IMR-90 (cell line): Measurements from ENCODE around the gene UQCRC2. TPM values are rescaled to one million over a fixed set of nuclear protein-coding genes. Genes with fewer than 3 reads are reported as not detected.

ENCODE experiments used
- ATAC-seq: fragments of 200-7000 bp; cut with Tn5 transposase; 2 replicates; pipeline ENCODE4 v1.9.1; 2020; ENCODE audit warnings: low read depth, mild to moderate bottlenecking, moderate library complexity
- BruUV-seq: library from RNA; stranded (reverse); fragments of 400-500 nt; replicated peaks from 2 replicates; lab custom pipeline; 2021; lab: Mats Ljungman, UMichigan
- CTCF ChIA-PET: fragments of 300-600 bp; formaldehyde crosslinking; extraction: SDS; loops from one replicate; lab custom pipeline; 2021; ENCODE audit warnings: antibody characterized with exemption; lab: Yijun Ruan, JAX
- POLR2A ChIA-PET: fragments of 300-600 bp; sonication (Branson Sonifier 250); formaldehyde crosslinking; loops from one replicate; lab custom pipeline; 2022; ENCODE audit warnings: antibody characterized with exemption; ENCODE audit not compliant: unreplicated experiment; lab: Charles Lee
- DNase-seq: peaks from one replicate; pipeline ENCODE4 v3.0.0; 2013
- H2AFZ ChIP-seq: replicated peaks from 2 replicates; pipeline ENCODE3; 2013; ENCODE audit warnings: low read length, mild to moderate bottlenecking; ENCODE audit not compliant: poor library complexity
- H2AK5ac ChIP-seq: 2 replicates; pipeline ENCODE4 v1.6.1; 2013; ENCODE audit warnings: low read depth, low read length, inconsistent platforms
- H2AK9ac ChIP-seq: replicated peaks from 2 replicates; pipeline ENCODE3; 2013; ENCODE audit warnings: mild to moderate bottlenecking, low read depth, low read length, moderate library complexity; ENCODE audit not compliant: poor library complexity
- H2BK120ac ChIP-seq: 2 replicates; pipeline ENCODE4 v1.6.1; 2013; ENCODE audit warnings: low read depth, low read length, inconsistent platforms
- H2BK15ac ChIP-seq: 3 replicates; pipeline ENCODE4 v1.6.1; 2013; ENCODE audit warnings: low read depth, low read length, inconsistent platforms
- H2BK20ac ChIP-seq: 2 replicates; pipeline ENCODE4 v1.6.1; 2013; ENCODE audit warnings: low read depth, mild to moderate bottlenecking, inconsistent platforms, low read length, moderate library complexity
- H2BK5ac ChIP-seq: 2 replicates; pipeline ENCODE4 v1.6.1; 2013; ENCODE audit warnings: mild to moderate bottlenecking, low read depth, low read length, inconsistent platforms; ENCODE audit not compliant: poor library complexity, severe bottlenecking
- H3K14ac ChIP-seq: replicated peaks from 2 replicates; pipeline ENCODE4 v1.6.1; 2013; ENCODE audit warnings: low read depth, low read length, inconsistent platforms
- H3K18ac ChIP-seq: 2 replicates; pipeline ENCODE4 v1.6.1; 2013; ENCODE audit warnings: low read depth, low read length, control low read depth
- H3K23ac ChIP-seq: 2 replicates; pipeline ENCODE4 v1.6.1; 2013; ENCODE audit warnings: low read depth, low read length, inconsistent platforms
- H3K27ac ChIP-seq: 2 replicates; pipeline ENCODE4 v1.5.1; 2013; ENCODE audit warnings: mild to moderate bottlenecking, control low read depth, low read length; ENCODE audit not compliant: insufficient read depth
- H3K27me3 ChIP-seq: 2 replicates; pipeline ENCODE4 v1.6.1; 2013; ENCODE audit warnings: low read length; ENCODE audit not compliant: control insufficient read depth, insufficient read depth
- H3K36me3 ChIP-seq: 2 replicates; pipeline ENCODE4 v1.6.1; 2013; ENCODE audit warnings: low read length, mixed read lengths; ENCODE audit not compliant: control insufficient read depth, insufficient read depth
- H3K4ac ChIP-seq: 2 replicates; pipeline ENCODE4 v1.6.1; 2013; ENCODE audit warnings: low read depth, low read length, inconsistent platforms
- H3K4me1 ChIP-seq: 2 replicates; pipeline ENCODE4 v1.6.1; 2013; ENCODE audit warnings: low read length, mixed read lengths; ENCODE audit not compliant: control insufficient read depth, insufficient read depth
- H3K4me2 ChIP-seq: 2 replicates; pipeline ENCODE4 v1.6.1; 2013; ENCODE audit warnings: low read depth, mild to moderate bottlenecking, control low read depth, low read length, moderate library complexity
- H3K4me3 ChIP-seq: 2 replicates; pipeline ENCODE4 v1.5.1; 2013; ENCODE audit warnings: low read depth, mild to moderate bottlenecking, control low read depth, low read length, moderate library complexity; ENCODE audit not compliant: insufficient read depth
- H3K56ac ChIP-seq: 2 replicates; pipeline ENCODE4 v1.6.1; 2013; ENCODE audit warnings: low read length, inconsistent platforms; ENCODE audit not compliant: insufficient read depth; ENCODE audit errors: extremely low read depth
- H3K79me1 ChIP-seq, 2 experiments: 2 replicates each; pipeline ENCODE4 v1.6.1; 2013; ENCODE audit warnings: low read length in 2 of 2, inconsistent platforms in 1 of 2, low read depth in 1 of 2
- H3K9ac ChIP-seq: 2 replicates; pipeline ENCODE4 v1.6.1; 2013; ENCODE audit warnings: low read depth, low read length, control low read depth
- H3K9me1 ChIP-seq: 2 replicates; pipeline ENCODE4 v1.6.1; 2013; ENCODE audit warnings: low read length, inconsistent platforms; ENCODE audit not compliant: insufficient read depth
- H3K9me3 ChIP-seq: 2 replicates; pipeline ENCODE4 v1.6.1; 2013; ENCODE audit warnings: low read length; ENCODE audit not compliant: control insufficient read depth, insufficient read depth
- H4K20me1 ChIP-seq: 2 replicates; pipeline ENCODE4 v1.6.1; 2013; ENCODE audit warnings: low read length, inconsistent platforms; ENCODE audit not compliant: insufficient read depth
- H4K5ac ChIP-seq: 2 replicates; pipeline ENCODE4 v1.6.1; 2013; ENCODE audit warnings: mild to moderate bottlenecking, low read depth, low read length, control low read depth
- H4K8ac ChIP-seq, 2 experiments: 2 replicates each; pipeline ENCODE4 v1.6.1; 2013; ENCODE audit warnings: low read depth in 2 of 2, low read length in 2 of 2, control low read depth in 1 of 2, inconsistent platforms in 1 of 2
- H4K91ac ChIP-seq: 2 replicates; pipeline ENCODE4 v1.6.1; 2013; ENCODE audit warnings: low read depth, low read length, inconsistent platforms; ENCODE audit not compliant: insufficient read depth
- BHLHE40 ChIP-seq: fragments of 150-350 bp; IDR thresholded peaks from 2 replicates; pipeline ENCODE4 v1.6.1; 2016; ENCODE audit warnings: mild to moderate bottlenecking, low read depth, low read length
- CEBPB ChIP-seq: IDR thresholded peaks from 2 replicates; pipeline ENCODE4 v1.6.1; 2012; ENCODE audit warnings: low read depth, low read length, improper control_type of control experiment
- CHD1 ChIP-seq: IDR thresholded peaks from 2 replicates; pipeline ENCODE4 v1.6.1; 2012; ENCODE audit warnings: low read depth, low read length, improper control_type of control experiment
- CTCF ChIP-seq: conservative IDR thresholded peaks from 2 replicates; pipeline ENCODE4 v1.5.1; 2012; ENCODE audit warnings: mild to moderate bottlenecking, low read depth, low read length, improper control_type of control experiment
- ELK1 ChIP-seq: fragments of 150-350 bp; IDR thresholded peaks from 2 replicates; pipeline ENCODE4 v1.6.1; 2016; ENCODE audit warnings: low read depth, mild to moderate bottlenecking, low read length, moderate library complexity, borderline replicate concordance
- FOS ChIP-seq: fragments of 150-350 bp; IDR thresholded peaks from 2 replicates; pipeline ENCODE4 v1.6.1; 2016; ENCODE audit warnings: low read depth, low read length
- MAFK ChIP-seq: IDR thresholded peaks from 2 replicates; pipeline ENCODE4 v1.6.1; 2012; ENCODE audit warnings: low read depth, low read length, improper control_type of control experiment
- MAZ ChIP-seq: IDR thresholded peaks from 2 replicates; pipeline ENCODE4 v1.6.1; 2012; ENCODE audit warnings: low read depth, mild to moderate bottlenecking, low read length, improper control_type of control experiment, moderate library complexity, borderline replicate concordance
- NFE2L2 ChIP-seq: fragments of 150-350 bp; IDR thresholded peaks from 2 replicates; pipeline ENCODE4 v1.6.1; 2016; ENCODE audit warnings: low read depth, mild to moderate bottlenecking, low read length
- POLR2A ChIP-seq: IDR thresholded peaks from 2 replicates; pipeline ENCODE4 v1.6.1; 2012; ENCODE audit warnings: mild to moderate bottlenecking, low read depth, low read length
- RAD21 ChIP-seq: IDR thresholded peaks from 2 replicates; pipeline ENCODE4 v1.6.1; 2012; ENCODE audit warnings: low read length, improper control_type of control experiment
- RFX5 ChIP-seq: IDR thresholded peaks from 2 replicates; pipeline ENCODE4 v1.8.0; 2012; ENCODE audit warnings: low read depth, mild to moderate bottlenecking, low read length, moderate library complexity
- SMC3 ChIP-seq: fragments of 150-350 bp; IDR thresholded peaks from 2 replicates; pipeline ENCODE4 v1.6.1; 2016; ENCODE audit warnings: low read depth, mild to moderate bottlenecking, antibody characterized with exemption, low read length, moderate library complexity
- USF2 ChIP-seq: fragments of 150-350 bp; IDR thresholded peaks from 2 replicates; pipeline ENCODE4 v1.6.1; 2017; ENCODE audit warnings: mild to moderate bottlenecking, antibody characterized with exemption, low read length, low read depth
- dilution Hi-C: fragments of 300-500 bp; cut with HindIII; formaldehyde crosslinking; loops from one replicate; pipeline ENCODE4 v1.14.3; 2018; ENCODE audit warnings: low sequenced_read_pairs; ENCODE audit not compliant: unreplicated experiment
- in situ Hi-C: fragments of 300-500 bp; cut with MboI; formaldehyde crosslinking; loops from 3 replicates; pipeline ENCODE4 v1.14.3; 2019; ENCODE audit warnings: low sequenced_read_pairs, inconsistent platforms, mixed read lengths
- intact Hi-C: fragments of 100-400 bp; cut with micrococcal nuclease; formaldehyde crosslinking; loops from 2 replicates; pipeline ENCODE4 v1.10.0; 2022
- polyA plus RNA-seq, 3 experiments: library from polyadenylated mRNA; depleted of rRNA; stranded (reverse); fragments of >200 nt; gene quantifications; 2 replicates each; pipeline ENCODE4 v1.2.3, GENCODE V29; 2012; ENCODE audit warnings: low replicate concordance in 1 of 3
- total RNA-seq: library from RNA; depleted of rRNA; stranded (reverse); fragments of >200 nt; gene quantifications from 2 replicates; pipeline ENCODE4 v1.2.3, GENCODE V29; 2012

UQCRC2 gene
- total and polyA plus RNA-seq, 2 of the 4 experiments (the other 2 are of a cell fraction), result 191 to 284 TPM

GRCh38 chr16:21985524-21985923 lies 32.4 kb downstream of the UQCRC2 start:
- H2AFZ ChIP-seq, result no peak overlapping the region
- no peak overlapping the region for H2BK120ac ChIP-seq
- H3K27ac ChIP-seq, result no peak overlapping the region
- no peak overlapping the region for H4K5ac ChIP-seq
- H3K9ac ChIP-seq, result no peak overlapping the region
- intact Hi-C loops, result loop anchor here (2.0 kb wide), 1 partner anchor 19 kb away; no protein-coding TSS in a partner anchor
- H3K79me1 ChIP-seq, result no peaks in the 10 kb centered on the region
- in situ Hi-C loops, result no loop called here
- ATAC-seq (no peak), DNase-seq (no peak)
- H2AK9ac ChIP-seq, result no peak overlapping the region
- no peak overlapping the region for H3K14ac ChIP-seq
- H3K4me2 ChIP-seq, result no peak overlapping the region
- no peak overlapping the region for H2BK5ac ChIP-seq
- no peaks in the 10 kb centered on the region for H3K9me3 ChIP-seq
- no peak overlapping the region for H3K56ac ChIP-seq
- H2BK20ac ChIP-seq, result no peak overlapping the region
- TF ChIP-seq CEBPB (no peak), ELK1 (no peak), FOS (no peak), NFE2L2 (no peak), SMC3 (no peak), CTCF (no peak), RAD21 (no peak), POLR2A (no peak), CHD1 (no peak), RFX5 (no peak), MAZ (no peak), BHLHE40 (no peak), MAFK (no peak), USF2 (no peak)
- peaks cover 22% of the 10 kb centered on the region for H3K36me3 ChIP-seq
- no peak overlapping the region for H3K18ac ChIP-seq
- no peaks in the 10 kb centered on the region for H3K4me1 ChIP-seq
- no peaks in the 10 kb centered on the region for H4K20me1 ChIP-seq
- H4K8ac ChIP-seq, result no peak overlapping the region
- no peak overlapping the region for H3K4me3 ChIP-seq
- H3K23ac ChIP-seq, result no peak overlapping the region
- no peak overlapping the region for H4K91ac ChIP-seq
- no TSS peak for BruUV-seq
- dilution Hi-C loops, result no loop called here
- no peak overlapping the region for H3K4ac ChIP-seq
- no peaks in the 10 kb centered on the region for H3K9me1 ChIP-seq
- ChIA-PET POLR2A (no interaction called here), CTCF (no interaction called here)
- no peak overlapping the region for H2BK15ac ChIP-seq
- no peak overlapping the region for H2AK5ac ChIP-seq
- no peaks in the 10 kb centered on the region for H3K27me3 ChIP-seq
